HG02763 (cell line): ENCODE data around the gene SASH1.

ENCODE experiments used
- ATAC-seq: cut with Tn5 transposase; IDR thresholded peaks from one replicate; pipeline ENCODE4 v1.9.1; 2021; ENCODE audit warnings: mild to moderate bottlenecking, moderate library complexity; ENCODE audit not compliant: unreplicated experiment

The SASH1 gene

GRCh38 chr6:148398244-148398643 is 55.6 kb downstream of the SASH1 start:
- ATAC-seq: no peak

GRCh38 chr6:148398678-148399077 is 56.0 kb downstream of the SASH1 start:
- no peak for ATAC-seq

- no peak for ATAC-seq
Observed at GRCh38 chr6:148401571-148401970, 58.9 kb downstream of the SASH1 start.

- no peak for ATAC-seq
Observed at GRCh38 chr6:148404456-148405054, 61.9 kb downstream of the SASH1 start.

- ATAC-seq: no peak
Observed at GRCh38 chr6:148405894-148406293, 63.3 kb downstream of the SASH1 start.

GRCh38 chr6:148406579-148407371 is 64.1 kb downstream of the SASH1 start:
- no peak for ATAC-seq

- ATAC-seq: no peak
Observed at GRCh38 chr6:148407372-148407771, 64.7 kb downstream of the SASH1 start.

- no peak for ATAC-seq
Observed at GRCh38 chr6:148413321-148414091, 70.9 kb downstream of the SASH1 start.

- no peak for ATAC-seq
Observed at GRCh38 chr6:148414092-148414489, 71.5 kb downstream of the SASH1 start.

- ATAC-seq: no peak
Observed at GRCh38 chr6:148414836-148415235, 72.2 kb downstream of the SASH1 start.

GRCh38 chr6:148415511-148416260 is 73.0 kb downstream of the SASH1 start:
- ATAC-seq: no peak

GRCh38 chr6:148416330-148416965 is 73.8 kb downstream of the SASH1 start:
- no peak for ATAC-seq

GRCh38 chr6:148417045-148417444 is 74.4 kb downstream of the SASH1 start:
- no peak for ATAC-seq

GRCh38 chr6:148419430-148419829 is 76.8 kb downstream of the SASH1 start:
- ATAC-seq: no peak

GRCh38 chr6:148422085-148422484 is 79.4 kb downstream of the SASH1 start:
- no peak for ATAC-seq

- ATAC-seq: no peak
Observed at GRCh38 chr6:148423133-148423532, 80.5 kb downstream of the SASH1 start.

- ATAC-seq: no peak
Observed at GRCh38 chr6:148423601-148424270, 81.1 kb downstream of the SASH1 start.

GRCh38 chr6:148425443-148425842 is 82.8 kb downstream of the SASH1 start:
- no peak for ATAC-seq

- no peak for ATAC-seq
Observed at GRCh38 chr6:148426317-148426977, 83.8 kb downstream of the SASH1 start.

- ATAC-seq: no peak
Observed at GRCh38 chr6:148427333-148427732, 84.7 kb downstream of the SASH1 start.
